ENCODE results near the gene APBA1.
A peak's percentile ranks its signal among the peaks of the same experiment; 100 is the strongest.

APBA1 gene

GRCh38 chr9:69573651-69574050 lies 98.5 kb downstream of the APBA1 start:
- DNase-seq = no peak

DNA sequence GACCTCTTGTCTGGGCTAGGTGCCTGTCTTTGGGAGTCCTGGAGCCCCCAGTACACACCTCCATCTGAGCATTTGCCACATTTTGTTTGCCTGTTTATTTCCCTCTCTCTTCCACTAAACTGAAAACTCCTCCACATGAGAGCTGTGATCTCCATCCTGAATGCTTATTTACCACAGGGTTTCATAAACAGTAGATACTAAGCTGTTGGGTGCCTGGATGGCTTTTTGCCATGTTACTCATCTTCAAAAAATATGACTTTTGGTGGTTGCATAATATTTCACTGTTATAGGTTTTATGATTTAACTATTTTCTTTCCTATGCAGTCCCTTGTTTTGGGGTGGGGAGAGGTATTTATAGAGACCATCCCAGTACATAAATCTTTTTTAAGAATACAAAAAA lies 99.6 kb downstream of the APBA1 start:
- no peak for DNase-seq

- DNase-seq = no peak
Measured at GRCh38 chr9:69571032-69571431, 101.1 kb downstream of the APBA1 start.

DNA sequence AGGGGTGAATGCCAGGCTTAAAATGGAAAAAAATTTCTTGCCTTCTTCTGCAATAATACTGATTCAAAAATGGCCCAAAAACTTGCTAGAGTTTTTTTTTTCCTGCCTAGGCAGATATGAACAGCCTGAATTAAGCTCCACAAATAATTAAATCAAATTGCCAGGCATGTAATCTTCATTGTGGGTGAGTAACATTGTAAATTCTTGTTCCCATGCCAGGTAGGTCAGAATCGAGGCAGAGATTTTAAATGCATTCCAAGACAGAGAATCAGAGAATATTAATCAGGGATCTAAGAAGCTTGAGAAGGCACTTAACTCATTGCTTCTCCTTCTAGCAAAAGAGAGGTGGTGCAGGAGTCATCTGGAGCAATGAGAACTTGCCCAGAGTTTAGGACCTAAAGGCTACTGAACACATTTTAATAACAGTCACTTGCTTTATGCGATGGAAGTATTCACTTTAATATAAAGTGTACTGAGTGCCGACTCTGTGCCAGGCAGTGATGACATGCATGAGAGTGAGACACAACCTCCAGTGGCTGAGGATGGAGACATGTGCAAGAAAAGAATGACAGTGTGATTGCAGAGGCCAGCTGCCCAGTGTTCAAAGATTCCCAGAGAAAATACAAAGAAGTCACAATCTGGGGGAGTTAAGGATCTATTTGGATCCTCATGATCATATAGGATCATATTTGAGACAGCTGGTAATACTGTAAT lies 102.3 kb downstream of the APBA1 start:
- DNase-seq = no peak

DNA sequence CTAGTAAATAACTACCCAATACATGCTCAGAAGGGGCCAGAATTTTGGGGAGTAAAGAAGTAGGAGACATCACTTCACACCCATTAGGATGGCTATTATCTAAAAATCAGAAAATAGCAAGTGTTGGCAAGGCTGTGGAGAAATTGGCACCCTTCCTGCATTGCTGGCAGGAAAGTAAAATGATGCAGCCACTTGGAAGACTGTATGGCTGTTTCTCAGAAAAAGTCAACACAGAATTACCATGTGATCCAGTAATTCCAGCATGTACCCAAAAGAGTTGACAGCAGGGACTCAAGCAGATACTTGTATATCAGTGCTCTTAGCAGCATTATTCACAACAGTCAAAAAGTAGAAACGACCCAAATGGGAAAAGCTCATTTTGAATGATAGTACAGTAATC lies 107.6 kb downstream of the APBA1 start:
- DNase-seq = peak; percentile 68

DNA sequence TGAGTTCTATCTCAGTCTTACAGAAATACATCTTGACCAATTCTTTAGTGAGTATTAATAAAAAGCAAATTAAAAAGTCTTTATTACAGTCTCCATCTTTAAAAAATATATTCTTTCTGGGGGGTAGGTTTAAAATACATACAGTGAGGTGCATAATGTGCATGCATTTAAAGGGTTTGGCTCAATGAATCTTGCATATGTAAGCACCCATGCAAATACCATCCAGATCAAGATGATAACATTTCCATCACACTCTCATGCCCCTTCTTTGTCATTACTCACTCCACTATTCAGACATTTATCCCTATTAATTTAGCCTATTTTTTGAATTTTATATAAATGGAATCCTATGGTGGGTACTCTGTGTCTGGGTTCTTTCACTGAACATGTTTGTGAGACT lies 113.0 kb downstream of the APBA1 start:
- no peak for DNase-seq

DNA sequence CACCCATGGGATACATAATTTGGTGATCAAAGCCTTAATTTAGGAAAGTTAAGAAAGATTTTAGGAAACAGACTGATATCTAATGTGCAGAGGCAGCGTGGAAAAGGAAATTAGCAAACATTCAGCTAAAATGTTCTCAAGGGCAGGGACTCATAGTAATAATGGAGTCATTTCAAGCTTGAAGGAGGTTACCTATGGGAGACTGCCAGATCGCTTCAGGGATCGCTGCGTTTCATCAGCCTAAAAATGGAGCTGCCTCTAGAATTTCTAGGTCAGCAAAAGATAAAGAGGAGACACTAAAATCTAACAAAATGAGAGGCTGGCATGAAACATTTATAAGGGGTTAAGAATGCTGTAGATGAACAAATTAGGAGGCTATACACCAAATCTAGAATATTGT lies 115.5 kb downstream of the APBA1 start:
- DNase-seq = no peak

DNA sequence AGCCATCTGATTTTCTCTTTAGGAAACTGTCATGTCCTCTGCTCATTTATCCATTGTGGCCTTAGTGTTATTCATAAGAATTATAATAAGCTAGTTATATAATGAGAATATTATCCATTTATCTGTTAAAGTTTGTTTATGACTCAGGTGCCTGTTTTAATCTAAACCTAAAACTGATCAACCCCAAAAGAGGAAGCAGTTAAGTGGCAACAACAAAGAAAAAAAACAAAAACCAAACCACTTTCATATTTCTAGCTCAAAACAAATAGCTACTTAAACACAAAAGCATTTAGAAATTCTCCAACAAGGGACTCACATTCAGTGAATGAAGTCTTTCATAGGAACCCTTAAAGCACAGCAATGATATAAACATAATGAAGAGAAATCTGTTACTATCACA lies 116.4 kb downstream of the APBA1 start:
- no peak for DNase-seq

- peak; percentile 11 for DNase-seq
Measured at GRCh38 chr9:69554945-69555344, 117.2 kb downstream of the APBA1 start.

DNA sequence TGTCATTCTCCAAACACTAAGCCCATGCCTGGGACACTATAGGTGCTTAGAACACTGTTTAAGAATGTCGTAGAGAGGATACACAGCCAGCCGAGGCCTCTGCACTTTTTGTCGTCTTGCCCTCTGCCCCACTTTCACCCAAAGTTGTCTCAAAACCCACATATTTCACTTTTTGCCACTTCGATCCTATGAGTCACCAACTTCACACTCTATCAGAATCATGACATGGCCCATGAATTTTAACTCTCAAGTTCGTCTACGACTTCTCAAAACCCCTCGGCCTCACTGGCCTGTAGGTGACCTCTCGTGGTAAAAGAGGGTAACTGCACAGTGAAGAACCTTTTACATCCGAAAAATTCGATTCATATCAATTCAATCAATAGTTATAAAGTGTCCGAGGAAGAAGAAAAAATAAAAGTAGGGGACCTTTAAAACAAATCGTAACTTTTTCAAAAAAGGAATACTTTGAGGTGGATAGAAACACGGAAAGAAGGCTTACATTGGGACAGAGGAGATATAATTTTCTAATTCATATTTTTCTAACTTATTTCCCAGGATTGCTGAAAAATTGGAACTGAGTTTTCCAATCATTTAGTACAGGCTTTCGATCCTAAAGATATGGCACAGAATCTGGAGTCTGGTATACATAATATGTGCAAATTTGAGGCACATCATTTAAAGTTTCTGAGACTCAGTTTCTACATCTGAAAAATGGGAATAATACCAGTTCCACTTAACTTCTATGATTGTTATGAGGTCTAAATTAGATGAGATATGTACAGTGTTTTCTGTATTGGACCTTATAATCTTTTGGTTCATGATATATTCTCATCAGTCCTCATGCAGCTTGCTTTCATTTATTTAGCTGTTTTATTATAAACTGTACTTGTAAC lies 122.6 kb downstream of the APBA1 start:
- no peak for DNase-seq

GRCh38 chr9:69548681-69549080 lies 123.5 kb downstream of the APBA1 start:
- DNase-seq = no peak

GRCh38 chr9:69546265-69546664 lies 125.9 kb downstream of the APBA1 start:
- DNase-seq = no peak

- DNase-seq = no peak
Measured at GRCh38 chr9:69542942-69543704, 129.0 kb downstream of the APBA1 start.

- no peak for DNase-seq
Measured at GRCh38 chr9:69542058-69542457, 130.1 kb downstream of the APBA1 start.

- DNase-seq = no peak
Measured at GRCh38 chr9:69535911-69536310, 136.3 kb downstream of the APBA1 start.

- DNase-seq = no peak
Measured at GRCh38 chr9:69535286-69535832, 136.8 kb downstream of the APBA1 start.

DNA sequence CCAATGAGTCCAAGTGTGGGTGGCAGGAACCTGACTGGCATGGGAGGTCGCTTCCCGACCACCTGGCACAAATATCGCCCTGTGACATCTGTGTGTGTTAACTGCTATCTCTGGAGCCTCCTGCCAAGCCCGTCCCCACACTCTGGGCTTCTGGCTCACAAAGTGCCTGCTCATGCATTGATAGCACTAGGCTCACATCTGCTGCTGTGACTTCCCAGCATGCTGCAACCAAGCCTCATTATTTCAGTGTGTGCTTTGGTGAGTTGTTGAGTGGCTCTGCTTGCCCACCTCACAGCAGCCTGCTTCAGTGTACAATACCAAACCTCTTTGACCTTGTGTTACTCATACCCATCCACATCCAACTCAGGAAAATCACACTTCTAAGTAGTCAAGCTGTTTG lies 139.8 kb downstream of the APBA1 start:
- DNase-seq = peak; percentile 25

- DNase-seq = no peak
Measured at GRCh38 chr9:69527454-69527853, 144.7 kb downstream of the APBA1 start.

DNA sequence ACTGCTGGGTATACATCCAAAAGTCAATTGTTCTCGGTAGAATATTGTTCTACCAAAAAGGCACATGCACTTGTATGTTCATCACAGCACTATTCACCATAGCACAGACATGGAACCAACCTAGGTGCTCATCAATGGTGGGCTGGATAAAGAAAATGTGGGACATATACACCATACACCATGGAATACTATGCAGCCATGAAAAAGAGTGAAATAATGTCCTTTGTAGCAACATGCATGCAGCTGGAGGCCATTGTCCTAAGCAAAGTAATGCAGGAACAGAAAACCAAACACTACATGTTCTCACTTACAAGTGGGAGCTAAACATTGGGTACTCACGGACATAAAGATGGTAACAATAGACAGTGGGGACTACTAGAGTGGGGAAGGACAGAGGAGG lies 145.5 kb downstream of the APBA1 start:
- DNase-seq = no peak

GRCh38 chr9:69519470-69520240 lies 152.5 kb downstream of the APBA1 start:
- DNase-seq = no peak

DNA sequence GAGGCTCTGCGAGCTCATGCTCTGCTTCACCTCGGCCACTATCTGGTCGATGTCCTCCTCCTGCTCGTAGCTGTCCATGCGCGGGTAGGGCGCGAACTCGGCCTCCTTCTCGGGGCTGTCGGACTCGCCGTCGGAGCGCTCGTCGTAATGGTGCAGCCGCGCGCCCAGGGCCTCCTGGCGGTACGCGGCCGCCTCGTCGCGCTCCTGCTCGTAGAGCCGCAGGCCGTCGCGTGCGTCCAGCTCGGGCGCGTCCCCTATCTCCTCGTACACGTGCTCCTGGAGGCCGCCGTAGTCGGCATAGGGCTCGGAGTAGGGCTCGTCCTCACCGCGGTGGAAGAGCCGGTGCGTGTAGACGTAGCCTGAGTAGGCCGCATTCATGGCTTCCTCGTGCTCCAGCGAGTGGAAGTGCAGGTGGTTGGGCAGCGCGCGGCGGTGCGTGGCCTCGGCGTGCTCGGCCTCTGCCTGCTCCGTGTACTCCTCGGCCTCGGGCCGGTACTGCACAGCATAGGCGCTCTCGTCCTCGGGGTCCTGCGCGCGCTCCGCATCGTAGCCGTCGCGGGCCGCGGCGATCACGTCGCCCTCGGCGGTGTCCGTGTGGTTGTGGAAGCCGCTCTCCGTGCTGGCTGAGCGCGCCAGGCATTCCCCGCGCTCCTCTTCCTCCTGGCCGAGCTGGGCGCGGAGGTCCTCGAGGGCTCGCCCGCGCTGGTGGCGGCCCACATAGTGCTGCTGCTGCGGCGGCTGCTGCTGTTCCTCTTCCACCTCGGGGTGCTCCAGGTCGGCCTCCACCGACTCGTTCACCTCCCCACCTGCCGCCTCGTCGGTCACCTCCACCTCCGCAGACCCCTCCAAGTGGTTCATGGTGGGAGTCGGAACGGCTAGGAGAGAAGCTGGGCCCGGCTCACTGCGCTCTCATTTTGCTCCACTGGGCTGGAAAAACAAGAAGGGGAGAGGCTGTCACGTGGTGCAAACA lies 155.5 kb downstream of the APBA1 start:
- no peak for DNase-seq

Data from NCI-H446 treated with DMSO at 0.1 percent for 48 hours (cell line).